DND-41 (cell line): ENCODE data around the gene HCN2.

Experiments used
- ATAC-seq: fragments of 200-7000 bp; cut with Tn5 transposase; 3 replicates; pipeline ENCODE4 v1.9.1; 2021; ENCODE audit warnings: low read depth; ENCODE audit not compliant: insufficient read depth
- DNase-seq: peaks from one replicate; pipeline ENCODE4 v3.0.0-alpha.2; 2020
- H2AFZ ChIP-seq: 2 replicates; pipeline ENCODE4 v1.6.0; 2012; ENCODE audit warnings: low read depth, low read length
- H3K27ac ChIP-seq: 2 replicates; pipeline ENCODE4 v1.5.1; 2012; ENCODE audit warnings: low read length, inconsistent platforms
- H3K27me3 ChIP-seq: fragments of 200-600 bp; sonication (generic); 2 replicates; pipeline ENCODE4 v1.6.0; 2012; ENCODE audit warnings: low read length, mild to moderate bottlenecking, inconsistent platforms; ENCODE audit not compliant: insufficient read depth, poor library complexity
- H3K36me3 ChIP-seq: 2 replicates; pipeline ENCODE4 v1.5.1; 2012; ENCODE audit warnings: low read length, inconsistent platforms; ENCODE audit not compliant: insufficient read depth
- H3K4me1 ChIP-seq: 2 replicates; pipeline ENCODE4 v1.5.1; 2012; ENCODE audit warnings: mild to moderate bottlenecking, low read length; ENCODE audit not compliant: insufficient read depth
- H3K4me2 ChIP-seq: 2 replicates; pipeline ENCODE4 v1.6.0; 2012; ENCODE audit warnings: mild to moderate bottlenecking, moderate library complexity, low read length, inconsistent platforms; ENCODE audit not compliant: insufficient read depth
- H3K4me3 ChIP-seq, 2 experiments: fragments of 200-600 bp in 1 of 2; shearing (Covaris generic) in 1 of 2; 2 replicates each; pipeline ENCODE4 v1.5.1; 2012 to 2016; ENCODE audit warnings: inconsistent platforms in 2 of 2, low read length in 2 of 2, mild to moderate bottlenecking in 2 of 2, low read depth in 1 of 2, moderate library complexity in 1 of 2
- H3K79me2 ChIP-seq: 2 replicates; pipeline ENCODE4 v1.6.0; 2012; ENCODE audit warnings: low read length, inconsistent platforms; ENCODE audit not compliant: insufficient read depth
- H3K9ac ChIP-seq: 2 replicates; pipeline ENCODE4 v1.6.0; 2012; ENCODE audit warnings: low read depth, mild to moderate bottlenecking, inconsistent platforms, low read length, moderate library complexity
- H3K9me3 ChIP-seq: 2 replicates; pipeline ENCODE4 v1.5.1; 2012; ENCODE audit warnings: low read length, moderate library complexity, mild to moderate bottlenecking, inconsistent platforms; ENCODE audit not compliant: insufficient read depth, severe bottlenecking
- H4K20me1 ChIP-seq: 2 replicates; pipeline ENCODE4 v1.6.0; 2012; ENCODE audit warnings: low read length; ENCODE audit not compliant: insufficient read depth
- CTCF ChIP-seq: IDR thresholded peaks from 2 replicates; pipeline ENCODE4 v1.5.1; 2012; ENCODE audit warnings: borderline replicate concordance, low read length, moderate library complexity, mild to moderate bottlenecking; ENCODE audit not compliant: poor library complexity, severe bottlenecking; ENCODE audit errors: extremely low read depth
- EZH2 ChIP-seq: IDR thresholded peaks from 3 replicates; pipeline ENCODE4 v1.6.1; 2012; ENCODE audit warnings: borderline replicate concordance, low read depth, mild to moderate bottlenecking, moderate library complexity, low read length, inconsistent platforms; ENCODE audit not compliant: severe bottlenecking

Gene HCN2

GRCh38 chr19:655691-656090, 66.0 kb downstream of the HCN2 start:
- H3K4me2 ChIP-seq, result no peak overlapping the region
- no peaks in the 10 kb centered on the region for H3K9me3 ChIP-seq
- H3K9ac ChIP-seq, result no peak overlapping the region
- no peaks in the 10 kb centered on the region for H3K27me3 ChIP-seq
- H3K4me1 ChIP-seq, result peaks cover 24% of the 10 kb centered on the region
- ATAC-seq (no peak), DNase-seq (no peak)
- H3K79me2 ChIP-seq, result peaks cover 95% of the 10 kb centered on the region
- H3K27ac ChIP-seq, result no peak overlapping the region
- no peak overlapping the region for H3K4me3 ChIP-seq
- H4K20me1 ChIP-seq, result peaks cover 97% of the 10 kb centered on the region
- H2AFZ ChIP-seq, result no peak overlapping the region
- H3K36me3 ChIP-seq, result peaks cover 89% of the 10 kb centered on the region
- TF ChIP-seq EZH2 (no peak), CTCF (no peak)

- H3K4me1 ChIP-seq, result peaks cover 37% of the 10 kb centered on the region
- no peak overlapping the region for H3K4me2 ChIP-seq
- H3K27ac ChIP-seq, result no peak overlapping the region
- no peaks in the 10 kb centered on the region for H3K9me3 ChIP-seq
- H3K27me3 ChIP-seq, result no peaks in the 10 kb centered on the region
- no peak for DNase-seq
- TF ChIP-seq EZH2, result no peak
- TF ChIP-seq CTCF, result no peak
- H3K9ac ChIP-seq, result no peak overlapping the region
- ATAC-seq, result no peak
- no peak overlapping the region for H2AFZ ChIP-seq
- H3K36me3 ChIP-seq, result peaks cover 87% of the 10 kb centered on the region
- peaks cover 97% of the 10 kb centered on the region for H4K20me1 ChIP-seq
- no peak overlapping the region for H3K4me3 ChIP-seq
- H3K79me2 ChIP-seq, result peaks cover 99% of the 10 kb centered on the region
These were observed 67.3 kb downstream of the HCN2 start for GRCh38 chr19:656751-657559.

- Histone ChIP-seq H3K9me3 (no peaks in the 10 kb centered on the region), H3K79me2 (peaks cover 99% of the 10 kb centered on the region), H2AFZ (no peak overlapping the region), H3K27me3 (no peaks in the 10 kb centered on the region), H3K4me2 (no peak overlapping the region), H4K20me1 (peaks cover 97% of the 10 kb centered on the region), H3K36me3 (peaks cover 82% of the 10 kb centered on the region), H3K4me3 (no peak overlapping the region), H3K9ac (no peak overlapping the region), H3K27ac (no peak overlapping the region), H3K4me1 (peaks cover 38% of the 10 kb centered on the region)
- TF ChIP-seq CTCF (no peak), EZH2 (no peak)
- no peak for DNase-seq
- no peak for ATAC-seq
These were observed 67.9 kb downstream of the HCN2 start for GRCh38 chr19:657611-658010.
